CD4-positive, alpha-beta T cell treated with Interleukin-17A for 1 hour (primary cell): ENCODE results near the gene USF1.
"Not testable (repeated sequence)": the region's sequence is repeated elsewhere in the genome, so short reads cannot be mapped to it uniquely, and the experiment has no call there.

ENCODE experiments used
- DNase-seq: peaks from one replicate; pipeline ENCODE4 v3.0.0-alpha.2; 2020

USF1 gene

DNA sequence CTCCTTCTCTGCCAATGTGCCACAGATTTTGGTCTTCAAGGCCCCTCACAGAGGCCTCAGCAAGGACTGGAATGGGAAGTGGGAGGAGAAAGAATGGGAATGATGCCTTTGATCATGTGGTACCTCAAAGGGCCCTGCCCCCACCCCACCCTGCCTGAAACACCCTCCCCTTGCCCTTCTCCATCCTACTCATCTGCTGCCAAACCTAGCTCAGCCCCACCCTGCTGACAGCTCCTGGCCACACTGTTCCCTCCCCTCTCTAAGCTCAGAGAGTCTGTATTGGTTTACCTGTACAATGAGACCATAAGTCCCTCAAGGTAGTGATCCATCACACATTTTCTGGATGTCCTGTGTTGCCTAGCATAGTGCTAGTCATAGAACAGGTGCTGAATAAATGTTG lies 30.6 kb upstream of the USF1 start:
- no peak for DNase-seq

DNA sequence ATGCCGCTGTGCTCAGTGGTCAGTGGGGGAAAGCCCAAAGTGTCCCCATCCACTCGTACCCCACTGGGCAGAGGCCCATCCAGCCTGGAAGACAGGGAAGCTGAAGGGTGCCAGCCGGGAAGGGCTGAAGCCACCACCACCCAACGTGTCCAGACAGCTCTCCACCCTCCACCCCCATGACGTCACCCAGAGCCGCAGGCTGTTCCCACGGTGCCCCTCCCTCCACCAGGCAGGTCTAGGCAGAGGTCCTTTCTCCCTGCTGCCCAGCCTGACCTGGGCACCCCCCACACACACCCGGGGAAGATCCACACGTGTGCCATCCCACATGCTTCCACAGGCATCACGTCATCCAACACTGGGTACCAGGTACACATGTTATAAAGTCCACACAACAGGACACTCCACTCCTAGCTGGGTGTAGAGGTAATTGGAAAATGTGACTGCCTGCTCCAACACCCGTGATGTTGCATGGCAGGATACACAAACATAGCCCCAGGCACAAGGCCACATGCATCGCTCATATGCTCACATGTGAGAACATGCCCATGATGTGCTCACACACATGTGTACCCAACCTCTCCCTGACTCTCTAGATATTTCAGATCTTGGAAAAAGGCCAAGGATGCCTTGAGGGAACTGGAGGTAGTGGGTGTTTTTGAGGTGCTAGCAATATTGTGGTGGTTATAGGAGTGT lies 29.0 kb upstream of the USF1 start:
- DNase-seq: no peak

DNA sequence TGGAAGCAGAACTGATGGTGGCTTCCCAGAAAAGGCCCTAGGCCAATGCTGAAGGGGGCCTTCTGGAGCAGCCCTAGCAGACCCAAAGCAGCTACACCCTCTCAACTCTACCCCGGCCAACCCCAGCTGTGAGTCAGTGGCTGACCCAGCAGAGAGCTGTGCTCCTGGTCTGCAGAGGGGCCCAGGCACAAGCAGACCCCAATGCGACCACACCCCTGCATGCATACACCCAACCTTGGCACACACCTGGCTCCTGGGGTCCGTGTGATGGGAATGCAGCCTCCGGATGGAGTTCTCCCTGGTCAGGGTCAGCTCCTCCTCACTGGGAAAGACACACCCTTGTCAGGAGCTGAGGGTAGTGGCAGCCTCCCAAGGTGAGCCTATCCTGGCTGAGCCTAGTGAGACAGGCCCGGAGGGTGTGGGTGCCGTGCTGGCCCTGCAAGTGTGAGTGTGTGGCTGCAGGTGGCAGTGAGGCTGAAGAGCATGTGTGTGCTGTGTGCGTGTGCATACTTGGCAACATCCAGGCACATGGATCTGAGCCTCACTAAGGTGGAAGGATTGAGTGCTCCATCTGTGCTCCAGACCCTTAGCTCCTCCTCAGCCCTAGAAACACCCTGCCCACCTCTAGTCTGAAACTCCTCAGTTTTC lies 27.8 kb upstream of the USF1 start:
- no peak for DNase-seq

DNA sequence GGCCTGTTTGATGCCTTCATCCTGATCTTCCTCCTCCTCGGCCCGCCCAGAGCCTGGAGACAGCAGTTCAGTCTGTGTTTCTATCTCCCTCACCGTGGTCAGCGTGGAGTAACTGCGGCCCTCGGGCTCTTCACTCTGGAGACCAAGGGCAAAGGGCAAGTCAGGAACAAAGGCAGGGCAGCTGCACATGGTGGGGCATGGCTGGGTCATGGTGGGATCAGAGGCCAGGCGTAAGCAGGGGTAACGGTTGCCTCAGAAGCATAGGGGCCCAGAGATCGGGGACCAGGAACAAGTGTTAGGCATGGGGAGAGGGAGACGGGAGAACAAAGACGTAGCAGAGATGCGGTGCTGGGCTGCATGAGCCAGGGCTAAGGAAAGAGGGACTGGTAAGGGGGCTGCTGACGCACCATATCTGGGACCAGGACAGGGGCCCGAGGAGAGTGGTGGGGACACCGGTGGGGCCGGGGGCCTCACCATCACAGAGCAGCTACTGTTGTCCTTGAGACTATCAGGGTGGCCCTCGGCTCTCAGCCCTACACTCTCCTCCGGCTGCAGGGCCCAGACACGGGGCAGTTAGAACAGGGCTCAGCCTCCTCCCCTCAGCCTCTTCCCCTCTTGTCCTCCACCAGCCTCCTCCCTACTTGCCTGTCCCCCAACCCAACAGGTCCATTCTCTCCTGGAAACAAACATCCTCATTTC lies 27.1 kb upstream of the USF1 start:
- DNase-seq: no peak

DNA sequence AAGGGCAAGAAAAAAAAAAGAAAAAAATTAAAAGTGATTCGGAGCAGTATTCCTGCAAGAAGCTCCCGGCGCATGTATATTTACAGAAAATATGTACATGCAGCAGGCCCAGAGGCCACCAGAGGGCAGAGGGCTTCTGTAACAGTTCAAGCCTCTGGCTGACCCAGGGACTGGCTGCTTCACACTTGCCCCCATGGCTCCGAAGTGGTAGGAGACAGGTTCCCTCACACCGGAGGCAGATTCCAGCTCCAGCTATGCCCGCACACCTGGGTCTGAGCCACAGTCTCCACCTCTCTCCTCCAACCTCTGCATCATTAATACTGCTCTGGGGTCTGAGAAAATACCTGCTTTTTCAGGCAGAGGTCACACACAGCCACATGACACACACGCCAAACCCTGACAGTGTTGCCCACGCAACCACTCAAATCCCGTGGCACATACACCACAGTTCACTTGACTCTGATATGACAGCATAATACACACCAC lies 26.2 kb upstream of the USF1 start:
- peak; percentile 58 for DNase-seq

DNA sequence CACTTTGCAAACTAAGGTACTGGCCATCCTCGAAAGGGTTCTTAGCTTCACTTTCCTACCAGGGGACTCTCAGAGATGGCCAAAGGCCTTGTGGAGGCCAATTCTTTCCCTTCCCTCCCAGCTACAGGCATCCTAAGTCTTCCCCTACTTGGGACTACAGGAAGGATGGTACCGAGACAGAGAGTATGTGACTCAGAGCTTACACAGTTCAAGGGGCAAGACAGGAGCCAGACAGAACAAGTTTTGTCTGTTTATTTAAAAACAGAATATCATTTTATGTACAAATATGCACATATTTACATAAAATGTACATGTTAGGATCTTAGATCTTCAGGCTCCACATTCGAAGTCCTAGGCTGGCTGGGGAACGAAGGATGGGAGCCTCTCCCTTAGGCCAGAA lies 25.0 kb upstream of the USF1 start:
- DNase-seq: no peak

DNA sequence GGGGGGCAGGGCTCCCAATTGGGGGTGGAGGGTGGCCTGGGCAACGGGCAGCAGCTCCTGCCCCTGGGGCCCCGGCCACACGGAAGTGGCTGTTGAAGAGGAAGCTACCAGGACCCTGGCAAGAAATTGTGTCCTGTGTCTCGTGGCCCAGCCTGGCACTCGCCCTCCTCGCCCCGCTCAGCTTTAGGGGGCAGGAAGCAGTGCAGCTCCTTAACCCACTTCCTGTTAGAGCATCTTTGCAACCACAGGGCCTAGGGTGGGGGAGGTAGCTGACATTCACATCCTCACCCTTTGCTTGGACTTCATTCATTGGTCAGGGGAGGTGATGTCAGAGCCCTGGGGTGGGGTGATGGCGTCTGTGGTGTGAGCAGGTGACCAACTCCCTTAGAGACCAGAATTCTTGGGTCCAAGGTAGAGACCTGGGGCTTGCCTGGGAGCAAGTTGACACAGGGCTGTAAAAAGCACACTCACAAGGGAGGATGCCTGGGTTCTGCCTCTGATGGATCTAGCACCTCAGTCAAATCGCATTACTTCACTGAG lies 24.0 kb upstream of the USF1 start, which contains the start of gene ARHGAP30:
TSS of gene ARHGAP30 (minus strand) at position 161 of the 540 bp plus-strand sequence. CDS start 267 bp downstream, outside the sequence.
- peak; percentile 96 for DNase-seq

- peak; percentile 33 for DNase-seq
These were observed 23.5 kb upstream of the USF1 start for GRCh38 chr1:161069241-161069640.

DNA sequence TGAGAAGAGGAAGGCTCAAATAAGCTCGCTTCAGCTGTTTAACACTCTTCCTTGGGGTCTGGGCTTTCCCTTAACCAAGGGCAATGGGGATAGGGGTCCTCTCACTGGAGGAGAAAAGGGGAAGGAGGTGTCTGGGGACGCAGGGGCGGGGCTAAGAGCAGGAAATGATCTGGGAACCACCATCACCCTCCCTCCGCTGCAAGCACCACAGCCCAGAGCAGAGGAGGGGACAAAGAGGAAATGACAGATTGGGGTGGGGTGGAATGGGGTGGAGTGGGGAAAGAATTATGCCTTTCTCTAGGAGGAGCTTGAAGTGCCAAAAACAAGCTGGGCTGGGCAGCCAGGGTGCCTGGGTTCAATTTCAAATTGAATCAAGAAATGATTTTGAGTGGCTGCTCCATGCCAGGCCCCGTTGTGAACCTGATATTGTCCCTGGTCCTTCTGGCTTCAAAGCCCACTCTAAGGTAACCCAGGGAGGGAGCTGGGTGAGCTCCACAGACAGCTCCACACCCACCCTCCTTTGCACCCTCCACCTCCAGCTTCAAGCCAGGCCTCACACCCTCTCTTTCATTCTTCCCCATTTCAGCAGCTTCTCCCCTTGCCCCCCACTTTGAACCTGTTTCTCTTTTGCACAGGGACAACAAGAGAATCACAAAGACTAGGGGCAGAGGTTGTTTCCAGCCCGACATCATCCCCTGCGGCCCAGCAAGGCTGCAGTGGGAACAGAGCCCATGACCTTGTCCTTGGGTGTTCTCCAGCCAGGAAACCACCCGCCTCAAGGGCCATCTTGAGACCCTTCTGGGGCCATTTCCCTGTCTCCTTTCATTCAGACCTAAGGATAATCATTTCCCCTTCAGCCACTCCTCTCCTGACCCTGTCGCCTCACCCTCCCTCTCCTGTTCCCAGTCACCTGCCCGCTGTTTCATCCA lies 22.8 kb upstream of the USF1 start:
- DNase-seq: peak; percentile 95

- DNase-seq: peak; percentile 44
These were observed 20.9 kb upstream of the USF1 start for GRCh38 chr1:161066694-161067093.

DNA sequence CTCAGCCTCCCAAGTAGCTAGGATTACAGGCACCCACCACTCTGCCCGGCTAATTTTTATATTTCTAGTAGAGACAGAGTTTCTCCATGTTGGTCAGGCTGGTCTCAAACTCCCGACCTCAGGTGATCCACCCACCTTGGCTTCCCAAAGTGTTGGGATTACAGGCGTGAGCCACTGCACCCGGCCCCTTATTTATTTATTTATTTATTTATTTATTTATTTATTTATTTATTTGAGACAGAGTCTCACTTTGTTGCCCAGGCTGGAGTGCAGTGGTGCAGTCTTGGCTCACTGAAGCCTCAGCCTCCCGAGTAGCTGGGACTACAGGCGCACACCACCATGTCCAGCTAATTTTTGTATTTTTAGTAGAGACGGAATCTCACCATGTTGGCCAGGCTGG lies 19.9 kb upstream of the USF1 start:
- DNase-seq: not testable (repeated sequence)

DNA sequence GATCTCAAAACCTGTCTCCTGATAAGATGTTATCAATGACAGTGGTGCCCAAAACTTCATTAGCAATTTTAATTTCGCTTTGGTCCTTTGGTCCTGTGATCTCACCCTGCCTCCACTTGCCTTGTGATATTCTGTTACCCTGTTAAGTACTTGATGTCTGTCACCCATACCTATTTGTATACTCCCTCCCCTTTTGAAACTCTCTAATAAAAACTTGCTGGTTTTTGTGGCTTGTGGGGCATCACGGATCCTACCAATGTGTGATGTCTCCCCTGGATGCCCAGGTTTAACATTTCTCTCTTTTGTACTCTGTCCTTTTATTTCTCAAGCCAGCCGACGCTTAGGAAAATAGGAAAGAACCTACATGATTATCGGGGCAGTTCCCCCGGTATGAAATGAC lies 18.2 kb upstream of the USF1 start:
- peak; percentile 39 for DNase-seq

DNA sequence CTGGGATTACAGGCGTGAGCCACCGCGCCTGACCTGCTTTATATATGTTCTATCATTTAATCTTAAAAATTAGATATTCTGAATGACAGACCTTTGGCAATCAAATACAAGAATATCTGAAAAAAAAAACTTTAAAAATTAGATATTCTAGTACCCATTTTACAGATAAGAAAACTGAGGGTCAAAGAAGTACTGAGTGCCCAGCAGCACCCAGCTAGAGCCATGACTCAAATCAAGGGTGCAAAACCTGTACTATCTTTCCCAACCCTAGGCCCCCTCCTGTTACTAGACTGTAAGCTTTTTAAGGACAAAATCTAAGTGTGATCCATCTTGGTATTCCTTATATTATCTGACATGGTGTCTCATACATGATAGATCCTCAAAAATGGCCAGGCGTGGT lies 15.6 kb upstream of the USF1 start:
- DNase-seq: no peak

DNA sequence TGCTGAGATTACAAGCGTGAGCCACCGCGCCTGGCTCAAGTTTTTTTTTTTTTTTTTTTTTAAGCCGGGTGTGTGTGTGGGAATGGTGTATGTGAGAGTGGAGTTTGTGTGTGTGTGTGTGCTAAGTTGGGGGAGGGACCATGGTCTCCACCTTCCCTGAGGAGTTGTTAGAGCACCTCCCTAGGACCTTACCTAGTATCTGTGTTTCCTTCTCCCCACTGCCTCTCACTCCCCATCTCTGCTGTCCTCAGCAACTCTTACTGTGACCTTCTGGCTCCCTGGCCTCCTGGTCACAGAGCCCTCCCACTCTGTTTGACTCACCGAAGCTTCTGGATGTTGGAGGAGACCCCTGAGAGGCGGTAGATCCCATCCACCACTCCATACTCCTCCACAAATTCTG lies 13.5 kb upstream of the USF1 start:
- no peak for DNase-seq

GRCh38 chr1:161054805-161055204 lies 9.0 kb upstream of the USF1 start:
- DNase-seq: no peak

GRCh38 chr1:161054232-161054631 lies 8.5 kb upstream of the USF1 start:
- no peak for DNase-seq

GRCh38 chr1:161052899-161053298 lies 7.1 kb upstream of the USF1 start:
- DNase-seq: no peak

DNA sequence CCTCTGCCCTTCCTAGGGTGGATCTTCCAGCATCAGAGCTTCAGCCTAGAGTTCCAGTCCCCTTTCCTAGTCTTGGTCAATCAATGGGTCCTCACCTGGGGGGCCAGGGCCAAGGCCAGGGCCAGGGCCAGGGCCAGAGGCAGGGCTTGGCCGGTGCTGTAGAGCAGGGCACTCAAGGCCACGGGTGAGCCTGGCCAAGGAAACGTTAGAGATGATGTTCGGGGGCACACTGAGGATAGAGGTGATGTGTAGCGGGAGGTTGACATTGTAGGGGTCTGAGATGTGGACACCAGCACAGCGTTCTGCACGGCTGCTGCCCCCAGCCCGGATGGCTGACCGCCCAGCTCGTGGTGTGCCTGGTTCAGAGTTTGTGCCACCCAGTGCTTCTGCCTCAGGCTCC lies 5.4 kb upstream of the USF1 start:
- DNase-seq: no peak

GRCh38 chr1:161048949-161049722 lies 3.4 kb upstream of the USF1 start:
- DNase-seq: no peak

GRCh38 chr1:161047436-161048420 lies 2.0 kb upstream of the USF1 start:
- no peak for DNase-seq
